HG03066 (cell line): ENCODE data around the gene ZNF619.
"Not testable (repeated sequence)": the region's sequence is repeated elsewhere in the genome, so short reads cannot be mapped to it uniquely, and the experiment has no call there.

ENCODE experiments used
- ATAC-seq: cut with Tn5 transposase; IDR thresholded peaks from one replicate; pipeline ENCODE4 v1.9.1; 2021; ENCODE audit warnings: low read depth; ENCODE audit not compliant: unreplicated experiment

Gene ZNF619

DNA sequence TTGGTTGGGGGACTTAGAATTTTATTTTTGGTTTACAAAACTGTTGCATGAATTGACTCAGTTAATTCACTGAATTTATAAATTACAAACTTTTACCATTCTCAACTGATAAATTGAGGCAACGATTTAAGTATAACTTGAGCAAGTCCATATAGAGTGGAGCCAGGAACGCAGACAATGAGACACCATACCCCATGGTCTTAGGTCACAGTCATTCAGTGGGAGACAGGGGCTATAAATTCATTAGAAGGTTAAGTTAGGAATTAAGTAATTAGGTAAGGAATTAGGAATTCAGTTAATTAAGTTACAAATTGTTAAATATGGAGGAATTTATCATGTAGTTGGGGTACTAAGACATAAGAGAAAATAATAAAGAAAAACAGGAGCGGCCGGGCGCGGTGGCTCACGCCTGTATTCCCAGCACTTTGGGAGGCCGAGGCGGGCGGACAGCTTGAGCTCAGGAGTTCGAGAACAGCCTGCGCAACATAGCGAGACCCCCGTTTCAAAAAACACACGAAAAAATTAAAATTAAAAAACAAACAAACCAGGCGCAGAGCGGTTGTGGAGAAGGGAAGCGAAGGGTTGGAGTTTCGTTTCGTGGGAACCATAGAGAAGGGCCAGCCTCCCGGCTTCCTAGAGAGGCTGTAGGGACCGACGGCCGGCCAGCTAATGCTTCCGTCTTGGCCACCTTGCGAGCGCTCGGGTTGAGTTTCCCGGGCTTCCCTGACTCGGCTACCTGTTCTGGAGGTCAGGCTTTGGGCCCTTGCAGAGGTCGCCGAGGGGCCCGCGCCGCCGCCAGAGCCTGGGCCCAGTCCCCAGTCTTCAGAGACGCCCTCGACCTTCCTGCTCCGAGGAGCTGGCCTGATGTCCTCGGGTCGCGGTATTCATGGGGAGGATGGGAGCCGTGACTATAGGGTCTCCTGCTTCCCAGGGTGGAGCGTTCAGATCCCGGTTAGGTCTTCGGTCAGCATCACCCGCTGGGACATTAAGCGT lies at the start of gene ZNF619:
Gene ZNF619 (plus strand): TSS at position 645 of the 993 bp plus-strand sequence. CDS start 858 bp downstream, outside the sequence.
- peak; percentile 80 for ATAC-seq

- no peak for ATAC-seq
Observed at GRCh38 chr3:40432793-40433192, 44.1 kb upstream of the ZNF619 start.

GRCh38 chr3:40437889-40438288 lies 39.0 kb upstream of the ZNF619 start:
- ATAC-seq = no peak

GRCh38 chr3:40445062-40445461 lies 31.9 kb upstream of the ZNF619 start:
- no peak for ATAC-seq

- no peak for ATAC-seq
Observed at GRCh38 chr3:40445880-40446279, 31.0 kb upstream of the ZNF619 start.

- no peak for ATAC-seq
Observed at GRCh38 chr3:40450438-40450837, 26.5 kb upstream of the ZNF619 start.

DNA sequence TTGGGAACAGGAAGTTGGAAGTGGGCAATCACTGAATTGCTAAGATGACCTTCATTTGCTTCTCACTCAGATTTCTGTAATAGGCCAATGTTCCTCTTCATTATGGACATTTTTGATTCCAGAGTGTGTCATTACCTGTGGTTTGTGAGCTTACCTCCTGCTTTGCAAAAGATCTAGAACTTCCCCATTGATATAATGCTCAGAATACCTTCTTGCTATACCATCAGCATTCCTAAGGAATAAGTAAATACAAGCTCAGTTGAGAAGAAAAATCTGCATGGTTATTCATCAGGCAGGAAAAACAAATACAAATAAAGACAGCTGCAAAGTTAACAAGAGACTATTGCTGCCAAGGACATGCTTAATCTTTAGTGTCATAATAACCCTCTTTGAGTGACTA lies 25.4 kb upstream of the ZNF619 start:
- ATAC-seq = no peak

DNA sequence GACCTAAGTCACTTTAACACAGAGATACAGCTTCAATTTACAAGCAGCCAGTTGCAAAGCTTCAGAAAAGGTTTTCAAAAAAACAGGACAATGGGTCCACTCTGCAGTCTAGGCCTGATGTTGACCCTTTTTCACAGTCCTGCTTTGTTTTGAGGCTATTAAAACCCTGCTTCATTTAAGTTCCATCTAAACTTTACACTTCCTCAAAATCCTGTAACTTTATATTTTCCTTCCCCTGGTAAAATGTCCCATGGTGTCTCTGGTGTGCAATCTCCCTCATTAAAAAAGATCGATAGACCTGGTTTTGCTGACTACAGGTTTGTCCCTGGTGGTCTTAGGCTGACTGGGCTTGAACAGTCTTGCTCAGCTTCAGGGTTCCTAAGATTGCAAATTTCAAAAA lies 24.9 kb upstream of the ZNF619 start:
- ATAC-seq = no peak

DNA sequence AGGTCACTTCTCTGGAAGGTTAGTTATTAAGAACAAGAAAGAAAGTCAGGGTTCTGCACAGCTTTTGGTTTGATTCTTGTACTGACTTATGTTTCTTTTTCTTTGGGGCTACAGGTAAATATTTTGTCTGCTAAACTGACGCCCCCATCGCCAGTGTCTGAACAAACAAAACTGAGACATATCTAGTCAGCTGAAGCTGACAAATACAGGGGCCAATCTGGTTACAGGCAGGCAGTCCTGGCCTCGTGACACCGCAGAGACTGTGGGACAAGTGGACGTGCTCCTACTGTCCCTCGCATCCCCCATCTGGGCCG lies 24.4 kb upstream of the ZNF619 start:
- no peak for ATAC-seq

DNA sequence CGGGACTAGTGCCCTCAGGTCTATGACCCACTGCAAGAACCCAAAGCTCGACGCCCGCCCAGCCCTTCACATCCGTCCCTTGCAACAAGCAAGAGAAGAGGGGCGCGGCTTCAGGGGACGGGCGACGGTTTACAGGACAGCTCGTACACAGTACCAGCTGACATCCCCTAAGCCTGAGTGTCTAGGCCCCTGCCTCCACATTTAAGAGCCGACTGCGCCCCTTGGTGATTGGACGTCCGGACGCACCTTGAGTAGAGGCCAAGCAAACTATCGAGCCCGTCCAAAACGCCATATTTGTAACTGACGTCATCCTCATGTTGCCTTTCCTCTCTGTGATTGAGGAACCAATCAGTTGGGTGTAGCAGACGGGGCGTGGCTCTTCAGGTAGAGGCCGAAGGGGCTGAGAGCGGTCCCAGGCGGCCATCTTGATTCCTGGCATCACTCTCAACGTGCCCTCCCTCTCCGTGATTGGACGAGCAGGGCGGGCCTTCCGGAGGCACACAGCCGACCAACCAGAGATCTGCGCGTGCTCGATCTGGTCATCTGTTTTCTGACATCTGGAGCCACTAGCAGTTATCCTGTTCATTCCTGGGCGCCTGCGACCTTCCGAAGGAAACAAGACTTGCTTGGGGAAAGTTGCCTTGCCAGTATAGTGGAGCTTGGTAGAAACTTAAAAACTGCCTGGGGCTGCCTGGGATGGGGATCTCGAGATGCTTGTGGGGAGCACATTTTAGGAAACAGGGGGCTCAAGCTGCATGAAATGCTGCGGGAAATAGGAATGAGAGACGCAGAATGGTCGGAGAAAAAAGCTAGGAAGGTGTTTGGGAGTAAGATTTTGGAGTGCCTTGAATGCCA lies 23.8 kb upstream of the ZNF619 start:
- peak; percentile 93 for ATAC-seq

GRCh38 chr3:40453933-40454332 lies 23.0 kb upstream of the ZNF619 start:
- no peak for ATAC-seq

DNA sequence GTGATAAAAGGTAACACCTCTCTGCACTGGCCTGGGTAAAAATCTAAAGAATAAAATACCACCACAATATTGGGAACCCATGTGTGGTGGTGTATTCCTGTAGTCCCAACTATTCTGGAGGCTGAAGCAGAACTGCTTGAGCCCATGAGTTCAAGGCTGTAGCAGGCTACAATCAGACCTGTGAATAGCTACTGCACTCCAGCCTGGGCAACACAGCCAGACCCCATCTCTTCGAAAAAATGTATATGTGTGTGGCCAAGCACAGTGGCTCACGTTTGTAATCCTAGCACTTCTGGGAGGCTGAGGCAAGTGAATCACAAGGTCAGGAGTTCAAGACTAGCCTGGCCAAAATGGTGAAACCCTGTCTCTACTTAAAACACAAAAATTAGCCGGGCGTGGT lies 21.6 kb upstream of the ZNF619 start:
- ATAC-seq = no peak

- ATAC-seq = no peak
Observed at GRCh38 chr3:40456279-40456939, 20.5 kb upstream of the ZNF619 start.

GRCh38 chr3:40456940-40457823 lies 19.7 kb upstream of the ZNF619 start, which contains the start of gene RPL14:
TSS of gene RPL14 (plus strand) at chr3:40457339. CDS start at chr3:40457472, 133 bp downstream.
- ATAC-seq = peak; percentile 61

- no peak for ATAC-seq
Observed at GRCh38 chr3:40458473-40458872, 18.4 kb upstream of the ZNF619 start.

GRCh38 chr3:40460481-40460880 lies 16.4 kb upstream of the ZNF619 start:
- not testable (repeated sequence) for ATAC-seq

DNA sequence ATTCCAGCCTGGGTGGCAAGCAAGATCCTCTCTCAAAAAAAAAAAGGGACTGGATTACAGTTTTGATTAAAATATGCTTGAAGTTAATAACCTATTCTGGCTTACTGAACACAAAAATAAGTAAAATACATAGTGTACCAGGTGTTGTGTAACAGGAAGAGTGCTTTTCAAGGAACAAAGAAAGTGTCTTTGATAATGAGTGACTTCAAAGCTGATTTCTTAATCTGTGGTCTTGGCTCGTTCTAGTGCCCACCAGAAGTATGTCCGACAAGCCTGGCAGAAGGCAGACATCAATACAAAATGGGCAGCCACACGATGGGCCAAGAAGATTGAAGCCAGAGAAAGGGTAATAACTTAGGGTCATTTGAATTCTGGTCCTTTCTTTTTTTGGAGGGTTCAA lies 15.8 kb upstream of the ZNF619 start:
- ATAC-seq = no peak

DNA sequence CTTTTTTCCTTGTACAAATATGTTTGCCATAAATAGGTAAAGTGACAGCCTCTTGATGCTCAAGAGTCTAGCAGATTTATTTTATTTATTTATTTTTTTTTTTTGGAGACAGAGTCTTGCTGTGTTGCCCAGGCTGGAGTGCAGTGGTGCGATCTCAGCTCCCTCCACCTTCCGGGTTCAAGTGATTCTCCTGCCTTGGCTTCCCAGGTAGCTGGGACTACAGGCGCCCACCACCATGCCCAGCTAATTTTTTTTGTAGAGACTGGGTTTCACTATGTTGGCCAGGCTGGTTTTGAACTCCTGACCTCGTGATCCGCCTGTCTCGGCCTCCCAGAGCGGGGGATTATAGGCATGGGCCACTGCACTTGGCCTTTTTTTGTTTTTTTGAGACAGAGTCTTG lies 14.1 kb upstream of the ZNF619 start:
- not testable (repeated sequence) for ATAC-seq

- no peak for ATAC-seq
Observed at GRCh38 chr3:40463579-40463978, 13.3 kb upstream of the ZNF619 start.
